Mucosa of gallbladder (tissue), 1 donor: ENCODE data around the gene XYLT1. TPM values are rescaled to one million over a fixed set of nuclear protein-coding genes. Genes with fewer than 3 reads are reported as not detected.

Source experiments
- DNase-seq: peaks from one replicate; pipeline ENCODE4 v3.0.0-alpha.2; 2020; ENCODE audit warnings: low spot score
- total RNA-seq: library from RNA; stranded (reverse); gene quantifications from one replicate; pipeline ENCODE4 v1.2.1, GENCODE V29; 2021
- donor health status: DM: no; HTN: no; CAD: no.

Gene XYLT1
- total RNA-seq, 1 donor from 2014 or later: 8.6 TPM

DNA sequence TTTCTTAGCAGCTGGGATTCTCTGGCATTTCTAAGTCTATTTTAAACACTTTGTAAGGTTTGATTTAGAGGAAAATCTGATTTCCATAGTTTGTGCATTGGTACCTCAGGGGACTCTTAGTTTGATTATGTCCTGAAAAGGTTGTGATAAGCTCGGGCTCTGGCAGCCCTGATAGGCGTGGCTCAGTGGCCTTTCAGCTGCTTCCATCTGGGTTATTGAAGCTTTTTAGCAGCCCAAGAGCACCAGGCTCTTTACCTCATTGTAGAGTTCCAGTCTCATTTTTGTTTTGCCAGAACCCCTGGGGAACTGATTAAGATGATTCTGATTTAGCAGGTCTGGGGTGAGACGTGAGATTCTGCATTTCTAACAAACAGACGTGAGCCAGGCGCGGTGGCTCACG lies 412.3 kb downstream of the XYLT1 start:
- no peak for DNase-seq

DNA sequence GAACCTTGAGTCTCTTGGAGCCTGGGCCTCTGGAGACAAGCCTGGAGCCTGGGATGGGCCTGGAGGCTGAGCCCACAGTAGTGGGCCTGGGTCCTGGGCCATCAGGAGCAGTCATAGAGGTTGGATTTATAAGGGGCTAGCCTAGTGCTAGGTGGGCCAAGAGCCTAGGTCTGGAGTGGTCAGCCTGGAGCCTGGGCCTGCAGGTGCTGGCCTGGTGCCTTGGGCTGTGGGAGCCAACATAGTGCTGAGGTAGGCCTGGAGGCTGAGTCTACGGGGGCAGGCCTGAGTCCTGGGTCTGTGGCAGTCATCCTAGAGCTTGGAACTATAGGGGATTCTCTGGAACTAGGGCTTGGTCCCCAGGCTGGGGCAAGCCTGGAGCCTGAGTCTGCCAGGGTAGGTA lies 414.1 kb downstream of the XYLT1 start:
- DNase-seq: no peak

DNA sequence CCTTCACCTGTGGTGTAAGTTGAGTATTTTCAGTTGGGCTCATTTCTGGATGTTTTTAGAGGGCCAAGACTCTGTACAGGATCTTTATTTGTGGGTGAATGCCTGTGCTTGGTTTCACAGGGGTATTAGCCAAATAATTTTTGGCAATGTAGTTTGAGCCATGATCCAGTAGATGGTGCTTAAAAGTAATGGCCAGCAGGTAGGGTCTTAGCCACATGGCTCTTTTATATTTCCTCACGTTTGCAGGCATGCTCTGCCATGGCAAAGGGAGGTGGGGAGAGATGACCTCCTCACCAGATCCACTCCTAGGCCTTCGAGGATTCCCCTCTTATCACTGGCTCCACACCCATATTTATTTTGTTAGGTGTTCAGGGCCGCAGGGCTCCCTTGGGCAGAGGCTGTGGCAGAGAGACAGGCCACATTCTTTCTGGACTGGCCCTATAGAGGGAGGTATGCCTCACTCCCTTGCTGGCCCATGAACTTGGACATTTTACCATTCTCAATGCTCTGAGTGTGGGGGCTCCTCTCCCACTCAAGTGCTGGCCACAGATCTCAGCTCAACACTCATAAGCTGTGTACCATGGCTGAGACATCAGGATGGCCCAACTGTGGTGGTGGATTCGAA lies 417.1 kb downstream of the XYLT1 start:
- DNase-seq: no peak
